Gastrocnemius medialis (tissue), 4 donors: ENCODE data around the gene ABCC5. TPM values are rescaled to one million over a fixed set of nuclear protein-coding genes. Genes with fewer than 3 reads are reported as not detected.

Source experiments
- ATAC-seq, 2 donors: fragments of 150-250 bp; one replicate each; pipeline ENCODE4 v1.9.1; 2016
- DNase-seq, 2 donors: peaks; one replicate each; pipeline ENCODE4 v3.0.0-alpha.2; 2019
- H3K27ac ChIP-seq, 4 donors: fragments of 200-600 bp; sonication (generic); 1 replicate in 1 of 4; 2 replicates in 3 of 4; pipeline ENCODE4 v1.5.1; 2016 to 2018; ENCODE audit warnings: mild to moderate bottlenecking in 2 of 4, moderate library complexity in 1 of 4
- H3K27me3 ChIP-seq, 3 donors: fragments of 200-600 bp; sonication (generic) in 2 of 3; 1 replicate in 1 of 3; 2 replicates in 2 of 3; pipeline versions ENCODE4 v1.5.1 to v1.6.0; 2016 to 2019; ENCODE audit warnings: mild to moderate bottlenecking in 1 of 3, moderate library complexity in 1 of 3
- H3K36me3 ChIP-seq, 2 donors: fragments of 200-600 bp; sonication (generic) in 1 of 2; one replicate each; pipeline ENCODE4 v1.5.1; 2017 to 2018
- H3K4me1 ChIP-seq, 2 donors: fragments of 200-600 bp; sonication (generic) in 1 of 2; one replicate each; pipeline ENCODE4 v1.5.1; 2016 to 2017; ENCODE audit warnings: mild to moderate bottlenecking in 2 of 2
- H3K4me3 ChIP-seq, 4 donors: fragments of 200-600 bp; sonication (generic) in 3 of 4; 1 replicate in 1 of 4; 2 replicates in 3 of 4; pipeline ENCODE4 v1.5.1; 2016 to 2019; ENCODE audit warnings: mild to moderate bottlenecking in 2 of 4
- H3K9me3 ChIP-seq, 3 donors: fragments of 200-600 bp; sonication (generic) in 2 of 3; 1 replicate in 1 of 3; 2 replicates in 2 of 3; pipeline ENCODE4 v1.5.1; 2016 to 2019
- CTCF ChIP-seq, 5 experiments: fragments of 450-650 bp in 3 of 5; fragments of 200-600 bp in 2 of 5; sonication (generic) in 2 of 5; IDR thresholded peaks in 4 of 5; conservative IDR thresholded peaks in 1 of 5; 1 replicate in 4 of 5; 2 replicates in 1 of 5; pipeline ENCODE4 v1.5.1; 2016 to 2019; ENCODE audit warnings: antibody characterized with exemption in 5 of 5, mild to moderate bottlenecking in 3 of 5, moderate library complexity in 3 of 5
- POLR2A ChIP-seq, 2 donors: fragments of 450-650 bp; IDR thresholded peaks; one replicate each; pipeline ENCODE4 v1.6.1; 2017; ENCODE audit warnings: antibody characterized with exemption in 2 of 2, mild to moderate bottlenecking in 2 of 2, moderate library complexity in 2 of 2
- in situ Hi-C, 4 donors: fragments of 200-750 bp; cut with MboI; loops; one replicate each; pipeline versions ENCODE4 v1.15.0 to v1.8.0; 2017; ENCODE audit warnings: low sequenced_read_pairs in 4 of 4
- intact Hi-C: fragments of 100-400 bp; cut with DNase I; formaldehyde crosslinking; loops from one replicate; pipeline ENCODE4 v1.15.1; 2023; ENCODE audit warnings: low total_unique reads
- total RNA-seq, 4 donors: library from RNA; depleted of rRNA; stranded (reverse); fragments of >200 nt; gene quantifications; one replicate each; pipeline versions ENCODE4 v1.1.0 to v1.2.3, GENCODE V29; 2016

ABCC5 gene
- total RNA-seq, 4 donors from 2014 or later, result 20.4 to 52.2 (median 39.5) TPM

GRCh38 chr3:183914856-183915255, 102.8 kb downstream of the ABCC5 start:
- TF ChIP-seq CTCF (IDR thresholded peaks at IDR 0.05 in 4 of 5, conservative IDR thresholded peaks at IDR 0.05 in 1 of 5) (no peak), POLR2A (IDR thresholded peaks at IDR 0.05) (no peak)
- Histone ChIP-seq H3K36me3 (peaks cover 0 to 5% of the 10 kb centered on the region in 2 donors), H3K9me3 (no peaks in the 10 kb centered on the region), H3K27ac (no peak overlapping the region), H3K4me1 (peaks cover 0 to 4% of the 10 kb centered on the region in 2 donors), H3K27me3 (no peaks in the 10 kb centered on the region), H3K4me3 (no peak overlapping the region)
- in situ Hi-C loops (no loop called here), intact Hi-C loops (no loop called here)
- ATAC-seq, result no peak
- no peak for DNase-seq

- in situ Hi-C loops, result no loop called here
- TF ChIP-seq POLR2A (IDR thresholded peaks at IDR 0.05), result no peak
- no peak for TF ChIP-seq CTCF (IDR thresholded peaks at IDR 0.05 in 4 of 5, conservative IDR thresholded peaks at IDR 0.05 in 1 of 5)
Observed at GRCh38 chr3:183913580-183913920, 104.1 kb downstream of the ABCC5 start.

GRCh38 chr3:183912895-183913579, 104.6 kb downstream of the ABCC5 start:
- intact Hi-C loops, result no loop called here
- no peak for DNase-seq
- Histone ChIP-seq H3K4me1 (no peaks in the 10 kb centered on the region), H3K27me3 (no peaks in the 10 kb centered on the region), H3K9me3 (no peaks in the 10 kb centered on the region), H3K27ac (no peak overlapping the region), H3K4me3 (no peak overlapping the region), H3K36me3 (no peaks in the 10 kb centered on the region)
- in situ Hi-C loops, result no loop called here
- no peak for ATAC-seq
- no peak for TF ChIP-seq POLR2A (IDR thresholded peaks at IDR 0.05)
- TF ChIP-seq CTCF (IDR thresholded peaks at IDR 0.05 in 4 of 5, conservative IDR thresholded peaks at IDR 0.05 in 1 of 5), result no peak

More at GRCh38 chr3:183913580-183913920, 104.1 kb downstream of the ABCC5 start:
- H3K9me3 ChIP-seq, result no peaks in the 10 kb centered on the region
- no peak overlapping the region for H3K4me3 ChIP-seq
- DNase-seq (no peak), ATAC-seq (no peak)
- H3K27ac ChIP-seq, result no peak overlapping the region
- no peaks in the 10 kb centered on the region for H3K36me3 ChIP-seq
- intact Hi-C loops, result no loop called here
- no peaks in the 10 kb centered on the region for H3K27me3 ChIP-seq
- no peaks in the 10 kb centered on the region for H3K4me1 ChIP-seq

GRCh38 chr3:183911763-183912506, 105.7 kb downstream of the ABCC5 start:
- in situ Hi-C loops (no loop called here), intact Hi-C loops (no loop called here)
- ATAC-seq, result no peak
- no peak for TF ChIP-seq POLR2A (IDR thresholded peaks at IDR 0.05)
- no peak for TF ChIP-seq CTCF (IDR thresholded peaks at IDR 0.05 in 4 of 5, conservative IDR thresholded peaks at IDR 0.05 in 1 of 5)
- Histone ChIP-seq H3K27ac (no peak overlapping the region), H3K4me3 (no peak overlapping the region), H3K9me3 (no peaks in the 10 kb centered on the region), H3K4me1 (no peaks in the 10 kb centered on the region), H3K36me3 (no peaks in the 10 kb centered on the region), H3K27me3 (no peaks in the 10 kb centered on the region)
- DNase-seq, result no peak
